Suppressor macrophage treated with lipopolysaccharide for 4 hours (primary cell): ENCODE results near the gene G6PC2.
"Not testable (repeated sequence)": the region's sequence is repeated elsewhere in the genome, so short reads cannot be mapped to it uniquely, and the experiment has no call there.

Source experiments
- DNase-seq: peaks from one replicate; pipeline ENCODE4 v3.0.0-alpha.2; 2020

G6PC2 gene

DNA sequence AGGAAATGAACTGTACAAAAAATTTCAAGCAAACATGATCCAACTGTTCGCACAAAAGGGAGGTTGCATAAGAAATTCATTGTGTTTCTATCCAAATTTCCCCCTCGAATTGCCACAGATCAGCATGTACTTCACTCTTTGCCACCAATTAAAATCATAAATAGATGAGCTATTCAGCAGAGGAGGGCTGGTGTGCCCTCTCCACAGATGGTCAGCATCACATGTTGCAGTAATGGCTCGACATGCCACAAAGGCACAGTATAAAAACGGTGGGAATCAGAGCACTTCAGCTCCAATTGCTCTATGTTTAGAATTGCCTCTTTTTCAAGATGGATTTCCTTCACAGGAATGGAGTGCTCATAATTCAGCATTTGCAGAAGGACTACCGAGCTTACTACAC is at the start of gene G6PC2:
Gene G6PC2 (plus strand): TSS at position 289 of the 400 bp plus-strand sequence. CDS start 41 bp downstream, at position 330.
- DNase-seq = no peak

GRCh38 chr2:168851674-168852320 is 49.3 kb upstream of the G6PC2 start:
- DNase-seq = no peak

GRCh38 chr2:168852481-168852880 is 48.6 kb upstream of the G6PC2 start:
- DNase-seq = no peak

DNA sequence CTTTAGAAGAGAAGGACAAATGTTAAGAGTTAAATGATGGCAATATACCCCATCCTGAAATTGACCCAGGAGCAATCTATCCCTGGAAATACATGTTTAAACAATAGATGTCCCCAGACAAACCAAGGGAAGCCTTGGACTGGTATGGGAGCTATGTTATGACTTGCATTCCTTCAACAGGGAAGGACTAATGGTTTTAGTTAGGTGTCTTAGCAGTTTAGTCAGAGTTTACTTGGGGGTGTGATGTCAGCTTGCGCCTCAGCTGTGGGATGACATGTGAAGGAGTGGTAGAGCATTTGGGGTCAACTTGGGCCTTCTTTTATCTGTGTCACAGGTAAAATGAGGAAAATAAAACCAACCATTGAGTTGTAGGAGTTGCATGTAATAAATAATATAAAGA is 47.6 kb upstream of the G6PC2 start:
- DNase-seq = no peak

- DNase-seq = no peak
Observed at GRCh38 chr2:168854651-168855050, 46.4 kb upstream of the G6PC2 start.

DNA sequence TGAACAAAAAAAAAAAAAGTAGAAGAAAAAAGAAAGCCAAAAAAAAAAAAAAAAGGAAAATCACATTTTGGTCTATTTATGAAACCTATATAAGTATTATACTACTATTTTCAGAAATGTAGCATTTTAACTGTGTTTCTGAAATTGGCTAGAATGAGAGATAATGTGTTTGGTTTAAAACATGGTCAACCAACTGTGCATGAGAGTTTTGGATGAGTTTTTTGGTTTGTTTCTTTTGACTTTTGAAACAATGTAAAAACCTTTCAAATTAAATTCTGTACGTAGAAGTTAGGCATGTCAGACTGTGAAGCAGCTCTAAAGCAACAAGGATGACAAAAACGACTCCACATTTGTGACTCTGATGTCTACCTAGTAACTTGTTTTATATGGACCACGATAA is 45.5 kb upstream of the G6PC2 start:
- no peak for DNase-seq

DNA sequence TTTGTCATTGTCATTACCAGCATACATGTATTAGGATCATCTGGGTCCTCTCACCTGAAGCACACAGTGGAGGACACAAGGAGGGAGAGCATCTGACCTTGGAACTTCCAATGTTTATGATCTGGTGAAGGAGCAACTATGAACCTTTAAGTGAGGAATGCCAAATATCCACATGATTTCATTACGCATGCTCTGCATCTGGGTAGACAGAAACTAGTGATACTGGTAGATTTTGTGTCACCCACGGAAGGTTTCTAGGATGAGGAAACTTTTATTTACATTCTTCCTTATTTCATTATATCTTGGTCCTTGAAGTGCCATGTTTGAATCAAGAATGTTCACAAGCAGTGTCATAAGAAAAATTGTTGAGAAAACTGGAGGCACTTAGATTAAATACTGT is 42.9 kb upstream of the G6PC2 start:
- DNase-seq = no peak

DNA sequence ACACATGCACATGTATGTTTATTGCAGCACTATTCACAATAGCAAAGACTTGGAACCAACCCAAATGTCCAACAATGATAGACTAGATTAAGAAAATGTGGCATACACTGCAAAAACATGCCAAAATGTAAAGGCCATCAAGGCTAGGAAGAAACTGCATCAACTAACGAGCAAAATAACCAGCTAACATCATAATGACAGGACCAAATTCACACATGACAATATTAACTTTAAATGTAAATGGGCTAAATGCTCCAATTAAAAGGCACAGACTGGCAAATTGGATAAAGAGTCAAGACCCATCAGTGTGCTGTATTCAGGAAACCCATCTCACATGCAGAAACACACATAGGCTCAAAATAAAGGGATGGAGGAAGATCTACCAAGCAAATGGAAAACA is 33.9 kb upstream of the G6PC2 start:
- DNase-seq = not testable (repeated sequence)

DNA sequence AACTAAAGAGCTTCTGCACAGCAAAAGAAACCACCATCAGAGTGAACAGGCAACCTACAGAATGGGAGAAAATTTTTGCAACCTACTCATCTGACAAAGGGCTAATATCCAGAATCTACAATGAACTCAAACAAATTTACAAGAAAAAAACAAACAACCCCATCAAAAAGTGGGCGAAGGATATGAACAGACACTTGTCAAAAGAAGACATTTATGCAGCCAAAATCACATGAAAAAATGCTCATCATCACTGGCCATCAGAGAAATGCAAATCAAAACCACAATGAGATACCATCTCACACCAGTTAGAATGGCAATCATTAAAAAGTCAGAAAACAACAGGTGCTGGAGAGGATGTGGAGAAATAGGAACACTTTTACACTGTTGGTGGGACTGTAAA is 30.7 kb upstream of the G6PC2 start:
- DNase-seq = not testable (repeated sequence)

DNA sequence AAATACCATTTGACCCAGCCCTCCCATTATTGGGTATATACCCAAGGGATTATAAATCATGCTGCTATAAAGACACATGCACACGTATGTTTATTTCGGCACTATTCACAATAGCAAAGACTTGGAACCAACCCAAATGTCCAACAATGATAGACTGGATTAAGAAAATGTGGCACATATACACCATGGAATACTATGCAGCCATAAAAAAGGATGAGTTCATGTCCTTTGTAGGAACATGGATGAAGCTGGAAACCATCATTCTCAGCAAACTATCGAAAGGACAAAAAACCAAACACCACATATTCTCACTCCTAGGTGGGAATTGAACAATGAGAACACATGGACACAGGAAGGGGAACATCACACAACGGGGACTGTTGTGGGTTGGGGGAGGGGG is 30.3 kb upstream of the G6PC2 start:
- DNase-seq = not testable (repeated sequence)

DNA sequence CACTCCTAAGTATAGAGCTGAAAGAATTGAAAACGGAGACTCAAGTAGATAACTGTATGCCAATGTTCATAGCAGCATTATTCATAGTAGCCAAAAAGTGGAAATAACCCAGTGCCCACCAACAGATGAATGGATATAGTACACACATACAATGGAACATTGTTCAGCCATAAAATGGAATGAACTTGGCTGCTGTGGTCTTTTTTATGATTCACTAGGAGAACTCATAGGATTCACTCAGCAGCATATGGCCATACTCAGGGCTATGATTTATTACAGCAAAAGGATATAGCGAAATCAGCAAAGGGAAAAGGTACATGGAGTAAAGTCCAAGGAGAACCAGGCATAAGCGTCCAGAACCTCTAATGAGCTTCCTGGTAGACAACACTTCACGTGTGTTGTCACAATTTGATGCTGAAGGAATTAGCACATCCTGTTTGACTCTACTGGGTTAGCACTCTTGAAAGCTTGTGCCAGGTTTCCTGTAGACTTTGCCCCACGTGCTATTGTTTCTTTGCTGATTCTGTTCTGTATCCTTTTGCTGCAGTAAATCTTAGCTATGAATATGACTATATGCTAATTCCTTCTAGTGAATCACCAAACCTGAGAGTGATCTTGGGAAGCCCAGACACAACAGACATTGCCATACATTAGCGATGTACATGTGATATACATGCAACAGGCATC is 26.6 kb upstream of the G6PC2 start:
- no peak for DNase-seq

- not testable (repeated sequence) for DNase-seq
Observed at GRCh38 chr2:168882163-168882562, 18.9 kb upstream of the G6PC2 start.

GRCh38 chr2:168884975-168885374 is 16.1 kb upstream of the G6PC2 start:
- DNase-seq = no peak

DNA sequence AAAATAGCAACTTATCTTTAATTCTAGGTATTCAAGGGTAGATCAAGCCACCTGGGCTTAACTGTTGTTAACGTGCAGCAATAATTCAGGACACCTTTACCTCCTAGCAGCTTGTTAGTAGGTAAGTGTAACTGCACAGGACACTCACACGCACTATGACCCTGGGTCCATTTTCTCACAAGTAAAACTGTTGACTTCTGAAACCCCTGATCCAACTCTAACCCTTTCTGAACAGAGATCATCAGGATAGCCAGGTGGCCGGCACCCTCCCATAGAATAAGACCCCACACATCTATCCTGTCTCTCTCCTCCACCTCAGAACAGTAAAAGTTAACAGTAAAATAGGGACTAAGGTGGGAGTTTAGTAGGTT is 11.5 kb upstream of the G6PC2 start:
- DNase-seq = no peak

DNA sequence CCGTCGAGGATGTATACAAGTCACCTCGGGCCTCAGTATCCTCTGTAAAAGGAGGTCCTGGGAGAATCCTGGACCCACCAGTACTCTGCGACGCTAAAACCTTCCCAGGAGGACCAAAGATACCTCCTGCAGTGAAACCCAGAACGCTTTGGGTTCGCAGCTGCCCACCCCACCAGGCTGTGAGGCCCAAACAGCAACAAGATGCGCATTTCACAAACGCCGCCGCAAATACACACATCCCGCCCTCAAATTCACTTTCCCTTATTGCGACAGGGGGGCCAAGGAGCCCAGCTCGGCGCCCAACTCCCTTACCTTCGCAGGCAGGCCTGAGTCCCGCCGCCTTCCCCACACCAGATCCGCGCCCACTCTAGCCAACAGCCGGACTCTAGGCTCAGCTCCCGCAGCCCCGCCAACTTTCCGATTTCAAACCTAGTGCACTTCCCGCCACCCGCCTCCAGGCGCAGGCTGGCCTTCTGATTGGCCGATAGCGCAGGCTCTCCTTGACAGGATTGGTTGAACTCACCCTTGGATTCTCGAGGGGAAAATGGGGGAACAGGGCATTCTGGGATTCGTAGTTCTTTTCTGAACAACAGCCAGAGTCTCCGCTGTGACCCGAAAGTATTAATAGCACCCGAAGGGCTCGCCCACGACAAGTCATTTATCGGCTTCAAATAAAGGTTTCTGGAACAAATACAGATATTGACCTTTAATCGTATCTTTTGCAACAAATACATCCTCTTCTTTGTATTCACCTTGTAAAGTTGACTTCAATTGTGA is 10.9 kb upstream of the G6PC2 start, which contains the start of gene SPC25:
Gene SPC25 (minus strand): TSS at position 425 of the 777 bp plus-strand sequence. CDS start 911 bp downstream, outside the sequence.
- peak; percentile 93 for DNase-seq

- DNase-seq = no peak
Observed at GRCh38 chr2:168892327-168892726, 8.8 kb upstream of the G6PC2 start.

- DNase-seq = no peak
Observed at GRCh38 chr2:168894101-168894500, 7.0 kb upstream of the G6PC2 start.

DNA sequence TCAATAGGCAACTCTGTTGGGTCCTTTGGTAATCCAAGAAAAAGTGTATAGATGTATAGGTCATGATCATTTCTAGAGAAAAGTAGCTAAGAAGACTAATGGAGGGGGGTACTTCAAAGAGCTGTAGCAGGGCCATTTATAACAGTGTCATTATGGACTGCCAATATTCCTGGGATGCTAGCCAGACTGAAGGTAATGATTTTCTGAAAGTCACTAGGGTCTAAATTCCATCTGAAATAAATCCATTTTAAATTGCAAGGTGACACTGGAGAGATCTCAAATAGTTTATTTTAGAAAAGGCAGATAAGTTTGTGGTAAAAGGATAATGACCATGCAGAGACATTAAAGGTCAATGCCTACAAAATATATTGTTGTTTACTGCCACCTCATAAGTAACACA is 6.4 kb upstream of the G6PC2 start:
- no peak for DNase-seq

DNA sequence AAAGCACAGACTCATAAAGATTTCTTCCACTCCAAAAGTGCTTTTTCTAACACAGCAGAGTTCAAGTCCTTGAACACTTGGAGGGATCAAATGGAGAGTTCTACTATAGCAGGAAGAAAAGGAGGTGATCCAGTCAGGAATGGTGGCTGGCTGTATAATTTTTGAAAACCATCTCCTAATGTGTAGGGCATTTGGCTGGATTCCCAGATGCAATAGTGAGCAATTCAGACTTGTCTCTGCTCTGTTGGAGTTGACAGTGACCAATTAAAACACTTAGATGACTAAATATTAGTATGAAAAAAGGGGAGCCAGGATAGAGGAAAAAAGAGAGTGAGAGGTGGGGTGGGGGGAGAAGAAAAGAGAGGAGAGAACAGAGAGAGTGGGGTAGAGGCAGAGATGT is 5.3 kb upstream of the G6PC2 start:
- no peak for DNase-seq

- peak; percentile 3 for DNase-seq
Observed at GRCh38 chr2:168896783-168897182, 4.3 kb upstream of the G6PC2 start.

DNA sequence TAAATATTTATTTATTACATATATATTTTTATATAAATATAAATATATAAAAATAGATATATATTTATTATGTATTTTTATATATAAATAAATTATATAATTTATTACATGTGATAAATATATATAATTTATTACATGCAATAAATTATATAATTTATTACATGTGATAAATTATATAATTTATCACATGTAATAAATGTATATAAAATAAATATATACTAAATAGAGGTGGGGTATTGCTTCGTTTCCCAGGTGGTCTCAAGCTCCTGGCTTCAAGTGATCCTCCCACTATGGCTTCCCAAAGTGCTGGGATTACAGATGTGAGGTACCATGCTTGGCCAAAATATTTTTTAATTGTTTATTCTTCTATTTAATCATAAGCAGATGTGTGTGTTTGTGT is 3.6 kb upstream of the G6PC2 start:
- DNase-seq = no peak

GRCh38 chr2:168903888-168904287 is 2.8 kb downstream of the G6PC2 start:
- no peak for DNase-seq

DNA sequence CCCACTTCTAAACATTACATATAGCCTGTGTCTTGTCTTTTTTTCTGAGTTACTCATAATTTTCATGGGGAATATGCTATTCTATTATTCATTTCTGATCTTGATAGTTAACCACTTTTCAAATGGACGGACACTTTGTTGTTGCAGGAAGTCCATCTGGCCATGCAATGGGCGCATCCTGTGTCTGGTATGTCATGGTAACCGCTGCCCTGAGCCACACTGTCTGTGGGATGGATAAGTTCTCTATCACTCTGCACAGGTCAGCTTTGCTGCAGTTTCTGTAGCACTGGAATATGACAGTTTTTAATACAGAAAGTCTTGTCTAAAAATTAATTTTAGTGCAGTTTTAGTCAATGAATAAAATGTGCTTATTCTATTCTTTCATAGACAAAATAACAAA is 3.3 kb downstream of the G6PC2 start:
- no peak for DNase-seq
